GM18907 (cell line): ENCODE measurements around the gene PFN3.

ENCODE experiments used
- ATAC-seq: cut with Tn5 transposase; IDR thresholded peaks from one replicate; pipeline ENCODE4 v1.9.1; 2021; ENCODE audit warnings: mild to moderate bottlenecking, moderate library complexity; ENCODE audit not compliant: unreplicated experiment

Gene PFN3

DNA sequence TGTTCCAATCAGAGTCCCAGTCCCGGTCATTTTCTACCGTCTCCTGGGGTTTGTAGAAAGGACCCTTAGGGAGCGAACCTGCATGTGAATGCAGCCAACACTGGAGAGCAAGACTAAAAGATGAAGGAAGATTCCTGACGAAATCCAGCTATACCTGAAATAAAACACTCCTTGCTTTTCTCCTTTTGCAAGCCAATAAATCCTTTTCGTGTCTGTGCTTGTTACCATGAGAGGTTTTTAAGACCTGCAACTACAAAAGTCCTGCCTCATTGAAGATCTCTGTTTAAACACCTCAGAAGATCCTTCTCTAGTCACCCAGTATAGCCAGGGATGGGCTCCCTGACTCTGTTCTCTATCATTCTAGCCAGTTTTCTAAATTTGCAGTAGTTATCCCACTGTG, 26.2 kb downstream of the PFN3 start:
- no peak for ATAC-seq

- ATAC-seq = no peak
Measured at GRCh38 chr5:177373806-177374205, 26.7 kb downstream of the PFN3 start.

- no peak for ATAC-seq
Measured at GRCh38 chr5:177372910-177373309, 27.6 kb downstream of the PFN3 start.

DNA sequence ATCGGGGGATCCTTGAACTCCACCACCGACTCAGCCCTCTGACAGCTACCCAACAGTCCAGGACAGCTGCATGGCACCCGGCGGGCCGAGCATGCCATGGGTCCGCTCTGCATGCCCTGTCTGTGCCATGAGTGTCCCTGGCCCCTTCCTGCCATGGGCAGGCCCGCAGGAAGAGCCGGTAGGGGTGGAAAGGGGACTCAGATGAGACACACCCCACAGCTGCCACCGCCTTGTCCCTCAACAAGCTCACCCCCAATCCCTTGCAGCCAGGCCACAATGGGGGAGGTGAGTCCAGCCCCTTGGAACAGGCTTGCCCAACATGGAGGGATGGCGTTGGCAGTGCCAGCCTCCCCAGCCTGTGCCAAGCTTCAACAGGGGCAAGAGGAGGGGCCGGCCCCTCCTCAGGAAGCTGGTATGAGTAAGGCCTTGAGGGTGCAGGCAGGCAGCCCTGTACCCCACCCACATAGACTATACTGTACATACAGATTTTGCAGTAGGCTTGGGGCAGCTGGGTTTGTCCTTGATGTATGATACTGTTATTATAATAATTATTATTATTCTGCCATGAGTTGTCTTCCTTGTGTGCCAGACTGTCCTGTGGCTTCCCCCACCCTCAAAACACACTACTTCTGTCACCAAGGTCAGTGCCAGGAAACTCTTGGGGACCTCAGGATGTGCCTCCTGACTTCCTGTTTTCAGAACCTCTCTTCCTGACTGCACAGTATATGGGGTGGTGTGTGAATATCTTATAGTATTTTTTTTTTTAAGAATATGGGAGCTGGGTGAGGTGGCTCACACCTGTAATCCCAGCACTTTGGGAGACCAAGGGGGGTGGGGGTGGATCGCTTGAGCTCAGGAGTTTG, 28.2 kb downstream of the PFN3 start:
- no peak for ATAC-seq

DNA sequence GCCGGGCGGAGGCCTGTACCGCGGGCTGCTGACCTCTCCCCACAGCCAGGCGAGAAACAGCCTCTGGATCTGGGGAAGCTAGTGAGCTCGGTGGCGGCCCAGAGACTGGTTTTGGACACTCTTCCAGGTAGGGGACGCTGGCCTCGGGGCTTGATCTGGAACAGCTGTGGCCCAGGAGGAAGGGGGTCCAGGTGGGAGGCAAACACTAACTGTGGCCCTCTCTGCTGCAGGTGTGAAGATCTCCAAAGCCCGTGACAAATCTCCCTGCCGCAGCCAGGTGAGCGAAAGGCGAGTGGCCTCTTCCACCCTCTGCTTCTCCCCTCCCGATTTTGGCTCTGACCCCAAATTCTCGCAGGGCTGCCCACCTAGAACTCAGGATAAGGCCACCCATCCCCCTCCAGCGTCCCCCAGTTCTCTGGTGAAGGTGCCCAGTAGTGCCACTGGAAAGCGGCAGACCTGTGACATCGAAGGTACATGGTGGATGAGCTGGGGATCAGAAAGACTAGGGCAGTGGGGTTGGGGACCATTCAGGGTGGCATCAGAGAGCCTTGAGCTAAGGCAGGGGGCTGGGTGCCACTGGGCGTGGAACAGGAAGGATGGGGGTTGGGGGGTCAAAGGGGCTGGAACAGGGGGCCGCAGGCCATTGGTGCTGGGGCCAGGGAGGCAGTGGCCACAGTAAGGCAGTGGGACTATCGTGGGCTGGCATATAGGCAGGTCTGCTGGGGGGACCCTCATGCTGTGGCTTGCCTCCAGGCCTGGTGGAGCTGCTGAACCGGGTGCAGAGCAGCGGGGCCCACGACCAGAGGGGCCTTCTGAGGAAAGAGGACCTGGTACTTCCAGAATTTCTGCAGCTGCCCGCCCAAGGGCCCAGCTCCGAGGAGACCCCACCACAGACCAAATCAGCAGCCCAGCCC, 29.1 kb downstream of the PFN3 start:
- no peak for ATAC-seq

- ATAC-seq = no peak
Measured at GRCh38 chr5:177370488-177371119, 29.9 kb downstream of the PFN3 start.

DNA sequence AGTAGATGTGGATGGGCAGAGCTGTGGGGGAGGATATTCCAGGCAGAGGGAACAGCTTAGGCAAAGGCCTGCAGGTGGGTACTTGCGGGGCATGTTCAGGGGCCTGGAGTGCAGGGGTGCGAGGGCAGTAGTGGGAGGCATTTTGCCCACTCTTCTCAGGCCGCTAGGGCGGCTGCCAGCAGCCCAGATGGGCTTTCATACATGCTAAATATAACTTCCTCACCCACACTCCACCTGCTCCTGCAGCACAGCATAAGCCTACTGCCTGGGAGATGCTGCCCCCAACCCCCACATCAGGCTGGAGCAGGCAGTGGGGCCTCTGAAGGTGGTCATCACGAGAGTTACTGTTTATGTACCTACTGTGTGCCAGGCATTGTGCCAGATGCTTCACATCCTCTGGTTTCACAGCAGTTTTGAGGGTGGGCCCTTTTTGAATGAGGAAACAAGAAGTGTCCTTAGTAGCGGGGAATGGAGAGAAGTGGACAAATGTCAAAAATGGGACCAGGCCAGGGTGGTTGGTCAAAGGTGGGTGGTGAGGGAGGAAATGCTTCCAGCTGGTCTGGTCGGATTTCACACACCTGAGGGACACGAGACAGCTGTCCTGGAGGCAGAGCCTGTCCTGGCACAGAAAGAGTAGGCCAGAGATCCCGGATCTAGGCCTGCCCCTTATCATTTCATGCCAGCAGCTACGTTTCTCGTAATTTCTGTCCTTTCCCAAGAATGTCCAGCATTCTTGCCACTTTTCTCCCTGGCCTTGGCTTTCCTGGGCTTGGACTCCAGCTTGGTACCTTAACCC, 30.6 kb downstream of the PFN3 start:
- no peak for ATAC-seq

GRCh38 chr5:177368869-177369644, 31.4 kb downstream of the PFN3 start:
- ATAC-seq = no peak

- no peak for ATAC-seq
Measured at GRCh38 chr5:177367981-177368868, 32.2 kb downstream of the PFN3 start.

- no peak for ATAC-seq
Measured at GRCh38 chr5:177367323-177367848, 33.1 kb downstream of the PFN3 start.

DNA sequence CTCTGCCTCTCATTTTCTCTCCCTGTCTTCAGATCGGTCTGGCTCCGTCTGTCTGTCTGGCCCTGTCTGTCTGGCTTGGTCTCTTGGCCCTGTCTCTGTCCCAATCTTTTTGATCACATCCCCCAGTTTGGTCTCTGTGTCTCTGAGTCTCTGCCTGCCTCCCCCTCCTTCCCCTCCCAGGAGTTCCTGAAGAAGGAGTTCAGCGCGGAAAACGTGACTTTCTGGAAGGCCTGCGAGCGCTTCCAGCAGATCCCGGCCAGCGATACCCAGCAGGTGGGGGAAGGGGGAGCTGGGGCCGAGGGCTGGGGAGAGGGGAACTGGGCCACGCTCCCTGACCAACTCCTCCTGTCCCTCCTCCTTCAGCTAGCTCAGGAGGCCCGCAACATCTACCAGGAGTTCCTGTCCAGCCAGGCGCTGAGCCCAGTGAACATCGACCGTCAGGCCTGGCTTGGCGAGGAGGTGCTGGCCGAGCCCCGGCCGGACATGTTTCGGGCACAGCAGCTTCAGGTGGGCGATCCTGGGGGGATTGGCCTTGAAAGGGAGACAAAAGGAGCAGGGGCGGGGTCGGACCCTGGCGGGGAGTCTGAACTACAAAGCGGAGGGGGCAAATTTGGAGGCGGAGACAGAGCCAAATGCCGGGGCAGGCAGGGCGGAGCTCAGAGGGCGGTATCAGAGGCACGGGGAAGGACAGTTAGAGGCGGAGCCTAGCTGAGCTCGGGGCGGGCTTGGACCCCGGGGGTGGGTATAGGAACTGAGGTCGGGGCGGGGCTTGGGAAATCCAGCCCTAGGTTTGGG, 33.7 kb downstream of the PFN3 start:
- ATAC-seq = no peak

DNA sequence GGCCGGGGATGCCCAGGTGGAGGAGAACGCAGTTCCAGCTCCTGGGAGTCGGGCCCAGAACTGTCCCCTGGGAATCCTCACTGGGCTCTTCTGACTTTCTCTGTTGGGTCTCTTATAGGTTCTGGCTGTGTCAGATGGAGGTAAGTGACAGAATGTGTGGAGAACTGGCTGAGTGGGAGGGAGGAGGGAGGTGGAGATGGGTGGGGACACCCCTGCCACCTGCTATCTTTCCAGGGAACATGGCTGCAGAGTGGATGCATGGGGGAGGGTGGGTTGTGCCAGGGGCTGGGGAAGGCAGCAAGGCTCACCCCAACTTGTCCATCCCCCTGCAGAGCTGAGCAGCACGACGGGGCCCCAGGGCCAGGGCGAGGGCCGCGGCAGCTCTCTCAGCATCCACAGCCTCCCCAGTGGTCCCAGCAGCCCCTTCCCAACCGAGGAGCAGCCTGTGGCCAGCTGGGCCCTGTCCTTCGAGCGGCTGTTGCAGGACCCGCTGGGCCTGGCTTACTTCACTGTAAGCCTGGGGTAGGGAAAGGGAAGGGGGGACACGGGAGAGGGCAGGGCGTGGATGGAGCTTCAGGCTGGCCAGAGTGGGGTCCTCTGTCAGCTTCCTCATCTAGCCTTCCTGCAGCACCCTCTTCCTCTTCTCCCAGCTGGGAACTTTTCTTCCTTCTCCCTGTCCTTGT, 34.5 kb downstream of the PFN3 start:
- no peak for ATAC-seq

GRCh38 chr5:177364159-177364962, 36.1 kb downstream of the PFN3 start:
- ATAC-seq = no peak

GRCh38 chr5:177363565-177363964, 36.9 kb downstream of the PFN3 start:
- ATAC-seq = no peak

DNA sequence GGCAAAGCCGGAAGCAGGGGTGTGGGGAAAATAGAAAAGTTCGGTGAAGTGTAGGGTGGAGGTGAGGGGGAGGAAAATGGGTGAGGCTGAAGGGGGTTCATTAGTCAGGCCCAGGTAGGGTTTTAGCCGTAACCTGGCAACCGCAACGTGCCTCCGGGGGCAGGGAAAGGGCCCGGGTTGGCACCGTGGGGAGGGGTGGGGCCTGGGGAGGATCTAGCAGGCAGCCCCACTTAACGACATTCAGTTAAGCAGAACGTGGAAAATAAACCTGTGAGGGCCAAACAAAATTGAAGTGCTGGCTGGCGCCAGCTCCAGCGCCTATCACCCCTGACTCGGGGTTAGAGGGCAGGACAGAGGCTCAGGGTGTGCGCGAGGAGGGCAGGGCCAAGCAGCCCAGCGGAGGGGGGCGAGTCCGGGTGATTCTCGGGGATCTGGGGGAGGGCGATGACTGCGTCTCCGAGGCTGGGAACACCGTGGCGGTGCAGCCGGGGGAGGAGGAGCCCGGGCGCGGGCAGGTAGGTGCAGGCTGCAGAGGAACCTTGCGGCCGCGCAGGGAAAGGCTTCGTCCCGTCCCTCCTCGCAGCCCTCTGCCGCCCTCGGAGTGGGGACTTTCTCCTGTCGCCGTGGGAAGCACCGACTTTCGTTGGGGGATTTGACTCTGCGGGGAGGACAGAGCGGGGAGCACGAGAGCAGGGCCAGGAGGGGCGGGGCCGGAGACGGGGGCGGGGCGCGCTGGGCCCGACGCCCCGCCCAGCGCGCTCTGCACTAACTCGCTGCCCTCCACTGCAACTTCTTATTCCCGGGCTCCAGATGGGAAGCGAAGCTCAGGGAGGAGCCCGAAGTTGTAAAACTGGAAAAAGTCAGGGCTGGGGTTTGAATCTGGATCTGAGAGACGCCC, 37.6 kb downstream of the PFN3 start:
- ATAC-seq = peak; percentile 39

- ATAC-seq = no peak
Measured at GRCh38 chr5:177362292-177362609, 38.2 kb downstream of the PFN3 start.
